Measurements from ENCODE around the gene ATG16L1.

The ATG16L1 gene

GRCh38 chr2:233227346-233227978 lies 24.0 kb upstream of the ATG16L1 start:
- DNase-seq (ENCODE audit: low read depth): no peak

- no peak for DNase-seq (ENCODE audit: low read depth)
These were observed 23.1 kb upstream of the ATG16L1 start for GRCh38 chr2:233228376-233228775.

GRCh38 chr2:233233618-233234230 lies 17.7 kb upstream of the ATG16L1 start:
- no peak for DNase-seq (ENCODE audit: low read depth)

GRCh38 chr2:233234264-233234663 lies 17.2 kb upstream of the ATG16L1 start:
- DNase-seq (ENCODE audit: low read depth): no peak

GRCh38 chr2:233234996-233235395 lies 16.5 kb upstream of the ATG16L1 start:
- DNase-seq (ENCODE audit: low read depth): no peak

- no peak for DNase-seq (ENCODE audit: low read depth)
These were observed 15.5 kb upstream of the ATG16L1 start for GRCh38 chr2:233235977-233236376.

- DNase-seq (ENCODE audit: low read depth): no peak
These were observed 14.5 kb upstream of the ATG16L1 start for GRCh38 chr2:233236820-233237589.

- DNase-seq (ENCODE audit: low read depth): no peak
These were observed 10.6 kb upstream of the ATG16L1 start for GRCh38 chr2:233240897-233241296.

GRCh38 chr2:233241803-233242202 lies 9.7 kb upstream of the ATG16L1 start:
- no peak for DNase-seq (ENCODE audit: low read depth)

GRCh38 chr2:233242231-233242927 lies 9.1 kb upstream of the ATG16L1 start:
- no peak for DNase-seq (ENCODE audit: low read depth)

GRCh38 chr2:233243348-233243747 lies 8.1 kb upstream of the ATG16L1 start:
- DNase-seq (ENCODE audit: low read depth): no peak

- no peak for DNase-seq (ENCODE audit: low read depth)
These were observed 6.7 kb upstream of the ATG16L1 start for GRCh38 chr2:233244818-233245217.

- no peak for DNase-seq (ENCODE audit: low read depth)
These were observed 6.1 kb upstream of the ATG16L1 start for GRCh38 chr2:233245406-233245805.

- no peak for DNase-seq (ENCODE audit: low read depth)
These were observed 4.4 kb upstream of the ATG16L1 start for GRCh38 chr2:233247116-233247515.

- peak; percentile 28 for DNase-seq (ENCODE audit: low read depth)
These were observed 3.7 kb upstream of the ATG16L1 start for GRCh38 chr2:233247744-233248143.

- DNase-seq (ENCODE audit: low read depth): no peak
These were observed 2.5 kb upstream of the ATG16L1 start for GRCh38 chr2:233248999-233249398.

GRCh38 chr2:233250568-233250967 lies 905 bp upstream of the ATG16L1 start:
- DNase-seq (ENCODE audit: low read depth): no peak

- DNase-seq (ENCODE audit: low read depth): no peak
These were observed 528 bp upstream of the ATG16L1 start for GRCh38 chr2:233250985-233251305.

GRCh38 chr2:233252227-233252626 lies 754 bp downstream of the ATG16L1 start:
- DNase-seq (ENCODE audit: low read depth): no peak

GRCh38 chr2:233255151-233255550 lies 3.7 kb downstream of the ATG16L1 start:
- no peak for DNase-seq (ENCODE audit: low read depth)

- no peak for DNase-seq (ENCODE audit: low read depth)
These were observed 4.6 kb downstream of the ATG16L1 start for GRCh38 chr2:233256048-233256447.

- DNase-seq (ENCODE audit: low read depth): no peak
These were observed 6.7 kb downstream of the ATG16L1 start for GRCh38 chr2:233258211-233258610.

- DNase-seq (ENCODE audit: low read depth): no peak
These were observed 8.3 kb downstream of the ATG16L1 start for GRCh38 chr2:233259730-233260129.
